Stomach (tissue), 4 donors: Measurements from ENCODE around the gene CCDC14.
"Not testable (repeated sequence)": the region's sequence is repeated elsewhere in the genome, so short reads cannot be mapped to it uniquely, and the experiment has no call there.

Source experiments
- CTCF ChIP-seq, 7 experiments: fragments of 450-650 bp in 4 of 7; fragments of 200-600 bp in 3 of 7; sonication (generic) in 3 of 7; IDR thresholded peaks; one replicate each; pipeline ENCODE4 v1.5.1; 2016 to 2019; ENCODE audit warnings: antibody characterized with exemption in 7 of 7, control low read depth in 2 of 7, mild to moderate bottlenecking in 1 of 7
- EP300 ChIP-seq: sonication (generic); formaldehyde crosslinking; IDR thresholded peaks from one replicate; pipeline ENCODE4 v1.6.1; 2017; ENCODE audit warnings: antibody characterized with exemption
- POLR2A ChIP-seq, 4 donors: fragments of 450-650 bp; IDR thresholded peaks; one replicate each; pipeline ENCODE4 v1.6.1; 2016; ENCODE audit warnings: antibody characterized with exemption in 4 of 4, control low read depth in 2 of 4, mild to moderate bottlenecking in 1 of 4, moderate library complexity in 1 of 4
- POLR2AphosphoS5 ChIP-seq, 3 donors: sonication (generic); formaldehyde crosslinking; IDR thresholded peaks; one replicate each; pipeline ENCODE4 v1.6.1; 2016; ENCODE audit warnings: antibody characterized with exemption in 3 of 3

GRCh38 chr3:123991730-123992588, 30.9 kb upstream of the CCDC14 start, which contains the start of gene ROPN1:
- TF ChIP-seq CTCF (IDR thresholded peaks at IDR 0.05); EP300; POLR2A (IDR thresholded peaks at IDR 0.05); POLR2AphosphoS5 (IDR thresholded peaks at IDR 0.05): not testable (repeated sequence)
